Measurements from ENCODE around the gene CDH4. TPM values are rescaled to one million over a fixed set of nuclear protein-coding genes. Genes with fewer than 3 reads are reported as not detected.

The CDH4 gene
- total and polyA plus RNA-seq, 4 donors = 0.06 to 0.10 TPM; not detected in 2

GRCh38 chr20:61314326-61315010 is 62.4 kb downstream of the CDH4 start:
- H3K4me1 ChIP-seq (ENCODE audit: control insufficient read depth in 1 of 2, insufficient read depth in 2 of 2, low read length in 2 of 2) = no peaks in the 10 kb centered on the region
- no peaks in the 10 kb centered on the region for H3K36me3 ChIP-seq (ENCODE audit: control insufficient read depth in 1 of 2, insufficient read depth in 2 of 2, low read length in 1 of 2)
- H3K4me3 ChIP-seq (ENCODE audit: low read length in 2 of 2) = no peak overlapping the region
- DNase-seq = no peak
- no peaks in the 10 kb centered on the region for H3K27me3 ChIP-seq (ENCODE audit: control insufficient read depth in 1 of 2, insufficient read depth in 2 of 2, low read length in 1 of 2)
- 77 to 79% methylated on average over 17 of the region's 17 CpGs for WGBS, 2 donors
- intact Hi-C loops (cut with DNase I) = no loop called here
- H3K27ac ChIP-seq (ENCODE audit: low read depth in 1 of 2, low read length in 2 of 2) = no peak overlapping the region
- no peak for ATAC-seq (ENCODE audit: low FRiP score)
- no peaks in the 10 kb centered on the region for H3K9me3 ChIP-seq (ENCODE audit: control insufficient read depth, low read length)

- no peaks in the 10 kb centered on the region for H3K27me3 ChIP-seq (ENCODE audit: control insufficient read depth in 1 of 2, insufficient read depth in 2 of 2, low read length in 1 of 2)
- H3K4me3 ChIP-seq (ENCODE audit: low read length in 2 of 2) = no peak overlapping the region
- no peaks in the 10 kb centered on the region for H3K36me3 ChIP-seq (ENCODE audit: control insufficient read depth in 1 of 2, insufficient read depth in 2 of 2, low read length in 1 of 2)
- no peaks in the 10 kb centered on the region for H3K4me1 ChIP-seq (ENCODE audit: control insufficient read depth in 1 of 2, insufficient read depth in 2 of 2, low read length in 2 of 2)
- H3K9me3 ChIP-seq (ENCODE audit: control insufficient read depth, low read length) = no peaks in the 10 kb centered on the region
- 70 to 76% methylated on average over 9 of the region's 9 CpGs for WGBS, 2 donors
- intact Hi-C loops (cut with DNase I) = no loop called here
- H3K27ac ChIP-seq (ENCODE audit: low read depth in 1 of 2, low read length in 2 of 2) = no peak overlapping the region
- DNase-seq = no peak
- no peak for ATAC-seq (ENCODE audit: low FRiP score)
These were observed 63.3 kb downstream of the CDH4 start for GRCh38 chr20:61315319-61315718.

DNA sequence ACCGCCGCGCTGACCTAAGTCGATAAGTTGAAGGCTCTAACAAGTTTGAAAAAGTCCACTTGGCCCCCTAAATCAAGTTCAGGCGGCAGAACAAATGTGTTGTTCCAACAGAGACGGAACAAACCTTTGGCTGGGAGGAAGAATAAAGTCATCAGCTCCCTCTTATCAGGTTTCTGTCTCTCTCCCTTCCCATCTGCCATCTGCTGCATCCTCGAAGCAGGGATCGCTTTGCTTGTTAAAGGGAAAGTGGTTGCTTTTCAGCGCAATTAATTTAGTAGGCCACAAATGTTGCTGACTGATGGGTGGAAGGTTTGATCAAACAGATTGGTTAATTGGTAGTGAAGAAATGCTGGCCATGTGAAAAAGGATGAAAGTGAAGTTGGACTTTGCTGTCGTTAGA is 64.3 kb downstream of the CDH4 start:
- no peaks in the 10 kb centered on the region for H3K36me3 ChIP-seq (ENCODE audit: control insufficient read depth in 1 of 2, insufficient read depth in 2 of 2, low read length in 1 of 2)
- 45 to 54% methylated on average over 10 of the region's 10 CpGs for WGBS, 2 donors
- H3K27me3 ChIP-seq (ENCODE audit: control insufficient read depth in 1 of 2, insufficient read depth in 2 of 2, low read length in 1 of 2) = no peaks in the 10 kb centered on the region
- no peak overlapping the region for H3K27ac ChIP-seq (ENCODE audit: low read depth in 1 of 2, low read length in 2 of 2)
- no peak overlapping the region for H3K4me3 ChIP-seq (ENCODE audit: low read length in 2 of 2)
- no peaks in the 10 kb centered on the region for H3K9me3 ChIP-seq (ENCODE audit: control insufficient read depth, low read length)
- H3K4me1 ChIP-seq (ENCODE audit: control insufficient read depth in 1 of 2, insufficient read depth in 2 of 2, low read length in 2 of 2) = no peaks in the 10 kb centered on the region
- no peak for DNase-seq
- intact Hi-C loops (cut with DNase I) = no loop called here
- ATAC-seq (ENCODE audit: low FRiP score) = no peak

DNA sequence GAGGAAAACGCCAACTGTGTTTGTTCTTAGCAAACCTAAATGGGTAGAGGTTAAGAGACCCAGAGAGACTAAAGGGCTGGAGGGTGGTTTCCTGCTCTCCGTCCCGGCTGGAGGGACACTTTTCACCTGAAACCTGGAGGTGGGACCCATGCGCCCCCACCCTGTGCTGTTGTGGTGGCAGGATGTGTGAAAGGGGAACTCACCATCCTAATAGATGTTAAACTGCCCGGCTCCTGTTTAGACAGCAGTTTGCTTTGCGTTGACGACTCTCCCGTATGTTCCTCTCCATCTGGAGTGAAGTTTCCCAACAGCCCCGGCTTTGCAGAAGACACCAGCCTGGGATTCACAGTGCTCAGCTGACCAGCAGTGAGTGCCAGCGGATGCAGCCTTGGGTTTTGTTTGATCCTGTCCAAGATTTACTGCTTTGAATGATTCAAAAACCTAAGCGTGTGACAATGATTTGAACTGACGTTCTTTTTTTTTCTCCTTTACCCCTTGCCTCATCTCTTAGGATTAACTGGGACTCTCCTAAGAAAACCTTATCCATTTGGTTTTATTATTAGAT is 66.0 kb downstream of the CDH4 start:
- Histone ChIP-seq H3K4me1 (ENCODE audit: control insufficient read depth in 1 of 2, insufficient read depth in 2 of 2, low read length in 2 of 2) (no peaks in the 10 kb centered on the region), H3K27ac (ENCODE audit: low read depth in 1 of 2, low read length in 2 of 2) (no peak overlapping the region), H3K36me3 (ENCODE audit: control insufficient read depth in 1 of 2, insufficient read depth in 2 of 2, low read length in 1 of 2) (no peaks in the 10 kb centered on the region), H3K4me3 (ENCODE audit: low read length in 2 of 2) (no peak overlapping the region), H3K9me3 (ENCODE audit: control insufficient read depth, low read length) (no peaks in the 10 kb centered on the region), H3K27me3 (ENCODE audit: control insufficient read depth in 1 of 2, insufficient read depth in 2 of 2, low read length in 1 of 2) (no peaks in the 10 kb centered on the region)
- DNase-seq = no peak
- intact Hi-C loops (cut with DNase I) = no loop called here
- no peak for ATAC-seq (ENCODE audit: low FRiP score)
- 15 to 31% methylated on average over 12 of the region's 12 CpGs for WGBS, 2 donors

DNA sequence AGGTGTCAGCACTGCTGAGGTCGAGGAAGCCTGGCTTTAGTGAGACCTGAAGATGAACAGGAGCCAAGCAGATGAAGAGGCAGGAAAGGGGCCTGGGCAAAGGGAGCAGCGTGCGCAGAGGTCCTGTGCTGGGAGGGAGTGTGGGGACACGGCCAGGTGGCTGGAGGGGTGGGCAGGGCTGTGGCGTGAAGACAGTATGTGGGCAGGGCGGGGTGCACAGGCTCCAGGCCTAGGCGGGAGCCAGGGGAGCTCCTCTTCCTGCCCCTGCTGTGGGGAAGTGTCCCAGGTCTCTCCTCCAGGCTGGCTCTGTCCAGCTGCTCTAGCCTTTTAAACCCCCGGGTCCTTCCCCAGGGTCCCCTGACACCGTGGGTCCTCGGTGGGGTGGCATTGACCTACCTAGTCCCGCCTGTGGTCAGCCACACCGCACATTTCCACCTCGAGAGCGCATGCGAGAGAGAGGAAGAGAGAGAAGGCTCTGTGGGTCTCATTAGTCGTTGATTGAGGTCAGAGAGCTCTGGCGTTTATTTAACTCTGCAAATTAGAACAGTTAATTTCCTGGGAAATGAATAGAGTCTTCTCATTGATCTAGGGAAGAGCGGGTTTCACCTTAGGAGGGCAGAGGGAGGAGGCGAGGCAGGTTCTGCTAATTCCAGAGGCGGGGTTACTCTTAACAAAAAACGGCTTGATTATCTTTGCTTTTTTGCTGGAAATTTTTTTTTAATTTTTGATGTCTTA is 68.8 kb downstream of the CDH4 start:
- no peak for DNase-seq
- intact Hi-C loops (cut with DNase I) = no loop called here
- Histone ChIP-seq H3K27ac (ENCODE audit: low read depth in 1 of 2, low read length in 2 of 2) (no peak overlapping the region), H3K4me1 (ENCODE audit: control insufficient read depth in 1 of 2, insufficient read depth in 2 of 2, low read length in 2 of 2) (no peaks in the 10 kb centered on the region), H3K36me3 (ENCODE audit: control insufficient read depth in 1 of 2, insufficient read depth in 2 of 2, low read length in 1 of 2) (no peaks in the 10 kb centered on the region), H3K4me3 (ENCODE audit: low read length in 2 of 2) (no peak overlapping the region), H3K27me3 (ENCODE audit: control insufficient read depth in 1 of 2, insufficient read depth in 2 of 2, low read length in 1 of 2) (no peaks in the 10 kb centered on the region), H3K9me3 (ENCODE audit: control insufficient read depth, low read length) (no peaks in the 10 kb centered on the region)
- 65 to 68% methylated on average over 21 of the region's 21 CpGs for WGBS, 2 donors
- no peak for ATAC-seq (ENCODE audit: low FRiP score)

- no peaks in the 10 kb centered on the region for H3K4me1 ChIP-seq (ENCODE audit: control insufficient read depth in 1 of 2, insufficient read depth in 2 of 2, low read length in 2 of 2)
- 79 to 84% methylated on average over 13 of the region's 13 CpGs for WGBS, 2 donors
- ATAC-seq (ENCODE audit: low FRiP score) (no peak), DNase-seq (no peak)
- intact Hi-C loops (cut with DNase I) = no loop called here
- no peaks in the 10 kb centered on the region for H3K9me3 ChIP-seq (ENCODE audit: control insufficient read depth, low read length)
- no peaks in the 10 kb centered on the region for H3K27me3 ChIP-seq (ENCODE audit: control insufficient read depth in 1 of 2, insufficient read depth in 2 of 2, low read length in 1 of 2)
- H3K27ac ChIP-seq (ENCODE audit: low read depth in 1 of 2, low read length in 2 of 2) = no peak overlapping the region
- no peaks in the 10 kb centered on the region for H3K36me3 ChIP-seq (ENCODE audit: control insufficient read depth in 1 of 2, insufficient read depth in 2 of 2, low read length in 1 of 2)
- H3K4me3 ChIP-seq (ENCODE audit: low read length in 2 of 2) = no peak overlapping the region
These were observed 69.4 kb downstream of the CDH4 start for GRCh38 chr20:61321481-61321880.

GRCh38 chr20:61322151-61322865 is 70.2 kb downstream of the CDH4 start:
- no peak for DNase-seq

DNA sequence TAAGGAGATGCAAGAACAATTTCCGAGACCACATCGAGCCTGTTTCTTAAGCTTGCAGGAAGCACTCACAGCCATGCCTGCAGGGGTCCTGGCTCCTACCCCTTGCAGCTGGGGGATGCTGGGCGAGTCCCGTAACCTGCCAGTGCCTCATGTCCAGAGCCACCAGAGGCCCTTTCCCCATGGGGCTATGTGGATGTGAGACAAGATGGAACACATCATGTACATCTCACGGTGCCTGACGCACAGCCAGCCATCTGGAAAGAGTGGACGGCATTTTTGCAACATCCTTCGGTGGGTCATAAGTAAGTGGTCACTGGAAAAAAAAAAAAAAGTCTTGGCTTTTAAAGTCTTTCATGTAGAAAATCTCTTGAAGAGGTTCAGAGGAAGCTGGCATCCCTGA is 72.8 kb downstream of the CDH4 start:
- no peaks in the 10 kb centered on the region for H3K9me3 ChIP-seq (ENCODE audit: control insufficient read depth, low read length)
- no peaks in the 10 kb centered on the region for H3K4me1 ChIP-seq (ENCODE audit: control insufficient read depth in 1 of 2, insufficient read depth in 2 of 2, low read length in 2 of 2)
- no peaks in the 10 kb centered on the region for H3K27me3 ChIP-seq (ENCODE audit: control insufficient read depth in 1 of 2, insufficient read depth in 2 of 2, low read length in 1 of 2)
- DNase-seq (no peak), ATAC-seq (ENCODE audit: low FRiP score) (no peak)
- no peaks in the 10 kb centered on the region for H3K36me3 ChIP-seq (ENCODE audit: control insufficient read depth in 1 of 2, insufficient read depth in 2 of 2, low read length in 1 of 2)
- intact Hi-C loops (cut with DNase I) = no loop called here
- WGBS, 2 donors = 80 to 81% methylated on average over 8 of the region's 8 CpGs
- H3K4me3 ChIP-seq (ENCODE audit: low read length in 2 of 2) = no peak overlapping the region
- no peak overlapping the region for H3K27ac ChIP-seq (ENCODE audit: low read depth in 1 of 2, low read length in 2 of 2)

More at GRCh38 chr20:61322151-61322865, 70.2 kb downstream of the CDH4 start:
- Histone ChIP-seq H3K27me3 (ENCODE audit: control insufficient read depth in 1 of 2, insufficient read depth in 2 of 2, low read length in 1 of 2) (no peaks in the 10 kb centered on the region), H3K4me1 (ENCODE audit: control insufficient read depth in 1 of 2, insufficient read depth in 2 of 2, low read length in 2 of 2) (no peaks in the 10 kb centered on the region), H3K27ac (ENCODE audit: low read depth in 1 of 2, low read length in 2 of 2) (no peak overlapping the region), H3K9me3 (ENCODE audit: control insufficient read depth, low read length) (no peaks in the 10 kb centered on the region), H3K36me3 (ENCODE audit: control insufficient read depth in 1 of 2, insufficient read depth in 2 of 2, low read length in 1 of 2) (no peaks in the 10 kb centered on the region), H3K4me3 (ENCODE audit: low read length in 2 of 2) (no peak overlapping the region)
- WGBS, 2 donors = 69 to 70% methylated on average over 14 of the region's 14 CpGs
- no peak for ATAC-seq (ENCODE audit: low FRiP score)
- intact Hi-C loops (cut with DNase I) = no loop called here
